SU-DHL-6 (cell line): Measurements from ENCODE around the gene EVC2.

Experiments
- CTCF ChIP-seq: fragments of 200-600 bp; sonication (generic); IDR thresholded peaks from one replicate; pipeline ENCODE4 v1.5.1; 2017; ENCODE audit warnings: antibody characterized with exemption, mild to moderate bottlenecking, low read length, moderate library complexity; ENCODE audit not compliant: insufficient read depth, poor library complexity, severe bottlenecking
- EZH2phosphoT487 ChIP-seq: fragments of 200-600 bp; sonication (generic), shearing (Covaris generic); conservative IDR thresholded peaks from 2 replicates; pipeline ENCODE4 v1.6.1; 2018; ENCODE audit warnings: mild to moderate bottlenecking, antibody characterized with exemption, low read length, moderate library complexity, mixed read lengths

- no peak for TF ChIP-seq CTCF
- no peak for TF ChIP-seq EZH2phosphoT487
Observed at GRCh38 chr4:5524446-5525299, 183.7 kb downstream of the EVC2 start.
